Lung (tissue), 12 donors: ENCODE data around the gene BFSP1. TPM values are rescaled to one million over a fixed set of nuclear protein-coding genes. Genes with fewer than 3 reads are reported as not detected.

ENCODE experiments used
- ATAC-seq: fragments of 200-7000 bp; cut with Tn5 transposase; one replicate; pipeline ENCODE4 v1.9.1; 2020; ENCODE audit warnings: moderate number of reproducible peaks; ENCODE audit not compliant: insufficient read depth, low FRiP score
- DNase-seq, 3 donors: peaks; one replicate each; pipeline ENCODE4 v3.0.0-alpha.2; 2013 to 2017
- H3K27ac ChIP-seq, 2 donors: one replicate each; pipeline ENCODE4 v1.5.1; 2013; ENCODE audit warnings: mild to moderate bottlenecking in 2 of 2, moderate library complexity in 2 of 2, control low read depth in 1 of 2, inconsistent platforms in 1 of 2, low read depth in 1 of 2, low read length in 1 of 2
- H3K27me3 ChIP-seq, 3 donors: one replicate each; pipeline ENCODE4 v1.5.1; 2013; ENCODE audit warnings: low read length in 2 of 3; ENCODE audit not compliant: control insufficient read depth in 3 of 3, insufficient read depth in 3 of 3
- H3K36me3 ChIP-seq, 4 donors: one replicate each; pipeline ENCODE4 v1.5.1; 2013; ENCODE audit warnings: low read length in 4 of 4, mild to moderate bottlenecking in 1 of 4, moderate library complexity in 1 of 4; ENCODE audit not compliant: control insufficient read depth in 4 of 4, insufficient read depth in 4 of 4
- H3K4me1 ChIP-seq, 5 donors: one replicate each; pipeline ENCODE4 v1.5.1; 2013; ENCODE audit warnings: low read length in 5 of 5, mild to moderate bottlenecking in 2 of 5, moderate library complexity in 1 of 5; ENCODE audit not compliant: control insufficient read depth in 5 of 5, insufficient read depth in 5 of 5
- H3K4me3 ChIP-seq: one replicate; pipeline ENCODE4 v1.5.1; 2013; ENCODE audit warnings: mild to moderate bottlenecking, control low read depth, moderate library complexity
- H3K9ac ChIP-seq, 2 donors: one replicate each; pipeline ENCODE4 v1.5.1; 2013; ENCODE audit warnings: low read length in 2 of 2, control low read depth in 1 of 2; ENCODE audit not compliant: insufficient read depth in 1 of 2
- H3K9me3 ChIP-seq, 4 donors: one replicate each; pipeline ENCODE4 v1.5.1; 2013; ENCODE audit warnings: low read length in 3 of 4, mild to moderate bottlenecking in 1 of 4, moderate library complexity in 1 of 4; ENCODE audit not compliant: control insufficient read depth in 4 of 4, insufficient read depth in 3 of 4
- WGBS, 2 donors: extraction: QIAGEN DNeasy Blood & Tissue Kit; methylation state at CpG; one replicate each; pipeline ENCODE4 v1.1.7; 2013; 5-methylcytosine and 5-hydroxymethylcytosine counted together
- polyA plus RNA-seq, 2 donors: library from polyadenylated mRNA; stranded (reverse); fragments of 200-250 nt; gene quantifications; one replicate each; pipeline ENCODE4 v1.2.1, GENCODE V29; 2013
- total RNA-seq, 2 donors: library from RNA; depleted of rRNA in 1 of 2; stranded (reverse); fragments of >200 nt in 1 of 2; gene quantifications; one replicate each; pipeline ENCODE4 v1.2.1, GENCODE V29; 2014 to 2021
- TF ChIP-seq, protein P1 (sequence below): IDR thresholded peaks from 2 replicates; pipeline ENCODE4 v1.5.1; 2012; ENCODE audit warnings: mild to moderate bottlenecking; ENCODE audit errors: control extremely low read depth, extremely low read depth
- donor health status: control.
- donor health status: control.
- donor health status: Bipolar disorder and iron deficiency.
- donor health status: healthy.
- donor health status: DM: yes; HTN: yes; CAD: no.

BFSP1 gene
- total and polyA plus RNA-seq, 4 donors: 0.65 to 2.8 (median 1.8) TPM

DNA sequence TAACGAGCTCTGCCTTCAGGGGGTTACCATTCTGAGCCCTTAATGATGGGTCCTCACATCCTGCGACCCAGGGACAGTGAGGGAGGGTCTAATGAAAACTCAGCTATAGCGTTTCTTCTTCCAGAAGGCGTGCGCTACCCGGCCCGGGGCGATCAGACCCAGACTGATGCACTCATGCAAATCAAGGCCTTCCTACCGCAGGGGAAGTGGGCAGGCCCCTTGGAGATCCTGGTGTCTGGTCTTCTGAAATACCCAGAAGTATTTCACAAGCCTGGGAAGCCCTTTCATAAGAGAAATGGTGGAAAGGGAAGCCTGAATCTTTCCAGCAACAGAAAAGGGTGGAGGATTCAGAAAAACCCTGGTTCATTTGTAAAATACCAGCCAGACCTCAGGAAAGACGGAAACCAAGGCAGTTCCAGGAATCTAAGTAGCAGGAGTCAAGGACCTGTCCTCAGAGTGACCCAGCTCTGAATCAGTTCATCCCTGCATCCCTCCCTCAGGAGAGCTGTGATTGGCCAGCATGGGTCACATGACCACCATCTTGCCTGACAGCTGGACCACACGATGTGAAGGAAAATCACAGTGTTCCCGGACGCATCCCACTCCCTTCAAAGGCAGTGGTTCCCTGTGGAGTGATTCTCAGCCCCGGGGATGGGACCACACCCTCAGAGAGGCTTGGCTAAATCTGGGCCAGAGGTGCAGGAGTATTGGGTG, 12.7 kb downstream of the BFSP1 start:
- 70 to 82% methylated on average over 14 of the region's 14 CpGs for WGBS, 2 donors
- no peak overlapping the region for H3K9ac ChIP-seq
- peaks cover 0 to 3% (median 0%) of the 10 kb centered on the region in 5 donors for H3K4me1 ChIP-seq
- no peaks in the 10 kb centered on the region for H3K27me3 ChIP-seq
- DNase-seq: no peak
- H3K9me3 ChIP-seq: no peaks in the 10 kb centered on the region
- H3K36me3 ChIP-seq: no peaks in the 10 kb centered on the region
- TF ChIP-seq, protein P1, sequence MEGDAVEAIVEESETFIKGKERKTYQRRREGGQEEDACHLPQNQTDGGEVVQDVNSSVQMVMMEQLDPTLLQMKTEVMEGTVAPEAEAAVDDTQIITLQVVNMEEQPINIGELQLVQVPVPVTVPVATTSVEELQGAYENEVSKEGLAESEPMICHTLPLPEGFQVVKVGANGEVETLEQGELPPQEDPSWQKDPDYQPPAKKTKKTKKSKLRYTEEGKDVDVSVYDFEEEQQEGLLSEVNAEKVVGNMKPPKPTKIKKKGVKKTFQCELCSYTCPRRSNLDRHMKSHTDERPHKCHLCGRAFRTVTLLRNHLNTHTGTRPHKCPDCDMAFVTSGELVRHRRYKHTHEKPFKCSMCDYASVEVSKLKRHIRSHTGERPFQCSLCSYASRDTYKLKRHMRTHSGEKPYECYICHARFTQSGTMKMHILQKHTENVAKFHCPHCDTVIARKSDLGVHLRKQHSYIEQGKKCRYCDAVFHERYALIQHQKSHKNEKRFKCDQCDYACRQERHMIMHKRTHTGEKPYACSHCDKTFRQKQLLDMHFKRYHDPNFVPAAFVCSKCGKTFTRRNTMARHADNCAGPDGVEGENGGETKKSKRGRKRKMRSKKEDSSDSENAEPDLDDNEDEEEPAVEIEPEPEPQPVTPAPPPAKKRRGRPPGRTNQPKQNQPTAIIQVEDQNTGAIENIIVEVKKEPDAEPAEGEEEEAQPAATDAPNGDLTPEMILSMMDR: no peak
- no peak overlapping the region for H3K27ac ChIP-seq
- no peak for ATAC-seq
- H3K4me3 ChIP-seq: no peak overlapping the region

GRCh38 chr20:17515053-17515452, 16.1 kb downstream of the BFSP1 start:
- no peak for ATAC-seq
- Histone ChIP-seq H3K36me3 (no peaks in the 10 kb centered on the region), H3K27me3 (no peaks in the 10 kb centered on the region), H3K9ac (no peak overlapping the region), H3K4me3 (no peak overlapping the region), H3K27ac (no peak overlapping the region), H3K4me1 (no peaks in the 10 kb centered on the region), H3K9me3 (no peaks in the 10 kb centered on the region)
- DNase-seq: no peak
- TF ChIP-seq, protein P1: no peak
- WGBS, 2 donors: 82 to 83% methylated on average over 3 of the region's 3 CpGs

GRCh38 chr20:17513939-17514338, 17.2 kb downstream of the BFSP1 start:
- TF ChIP-seq, protein P1: no peak
- WGBS, 2 donors: 96 to 97% methylated on average over 2 of the region's 2 CpGs
- Histone ChIP-seq H3K9me3 (no peaks in the 10 kb centered on the region), H3K36me3 (no peaks in the 10 kb centered on the region), H3K4me1 (no peaks in the 10 kb centered on the region), H3K4me3 (no peak overlapping the region), H3K27me3 (no peaks in the 10 kb centered on the region), H3K9ac (no peak overlapping the region), H3K27ac (no peak overlapping the region)
- ATAC-seq (no peak), DNase-seq (no peak)

- WGBS, 2 donors: 68 to 73% methylated on average over 6 of the region's 6 CpGs
- DNase-seq (no peak), ATAC-seq (no peak)
These were observed 19.8 kb downstream of the BFSP1 start for GRCh38 chr20:17511401-17511800.

More at GRCh38 chr20:17511401-17511800, 19.8 kb downstream of the BFSP1 start:
- Histone ChIP-seq H3K27me3 (no peaks in the 10 kb centered on the region), H3K9me3 (no peaks in the 10 kb centered on the region), H3K36me3 (no peaks in the 10 kb centered on the region), H3K4me3 (no peak overlapping the region), H3K9ac (no peak overlapping the region), H3K4me1 (no peaks in the 10 kb centered on the region), H3K27ac (no peak overlapping the region)
- TF ChIP-seq, protein P1: no peak
